Left ventricle myocardium superior (tissue), 1 donor: ENCODE measurements around the gene GTF3C1. TPM values are rescaled to one million over a fixed set of nuclear protein-coding genes. Genes with fewer than 3 reads are reported as not detected.
A peak's percentile ranks its signal among the peaks of the same experiment; 100 is the strongest.
"Not testable (repeated sequence)": the region's sequence is repeated elsewhere in the genome, so short reads cannot be mapped to it uniquely, and the experiment has no call there.

Source experiments
- ATAC-seq: fragments of 200-7000 bp; cut with Tn5 transposase; one replicate; pipeline ENCODE4 v1.9.1; 2020; ENCODE audit warnings: mild to moderate bottlenecking, moderate library complexity
- DNase-seq: peaks from one replicate; pipeline ENCODE4 v3.0.0-alpha.2; 2020
- intact Hi-C: fragments of 100-400 bp; cut with micrococcal nuclease; formaldehyde crosslinking; loops from one replicate; pipeline ENCODE4 v1.11.0; 2022
- long read RNA-seq: library from polyadenylated mRNA; unstranded; transcript quantifications from one replicate; pipeline ENCODE4 v2.0.0, GENCODE V29; 2021
- total RNA-seq: library from RNA; stranded (reverse); fragmentation: NEBNext Ultra II Directional; extraction: Animal tissue kit (Norgen Biotek cat#: 25700); gene quantifications from one replicate; pipeline ENCODE4 v1.2.1, GENCODE V29; 2021
- donor health status: DM: no; HTN: yes; CAD: no; lungs with severe emphysema.

The GTF3C1 gene
- 56.4 TPM for total RNA-seq
- long read RNA-seq, full-length matches to known transcripts = 9 of 55 reads
- long read RNA-seq, partial matches to known transcripts = 41 of 55 reads
- long read RNA-seq, other reads (novel, unspliced or antisense) = 5 of 55 reads

- DNase-seq (peak; percentile 100), ATAC-seq (peak; percentile 99)
- intact Hi-C loops = no loop called here
Measured at GRCh38 chr16:27549746-27550581, at the start of gene GTF3C1, which contains the start of gene KATNIP. Gene GTF3C1 (minus strand): TSS chr16:27549913. CDS start chr16:27549890, 23 bp downstream. Gene KATNIP (plus strand): TSS chr16:27550144. CDS start chr16:27550171, 27 bp downstream.

GRCh38 chr16:27598931-27599565, 49.3 kb upstream of the GTF3C1 start:
- DNase-seq (no peak), ATAC-seq (no peak)
- intact Hi-C loops = no loop called here

- intact Hi-C loops = no loop called here
- ATAC-seq (no peak), DNase-seq (no peak)
Measured at GRCh38 chr16:27598220-27598619, 48.5 kb upstream of the GTF3C1 start.

- DNase-seq = no peak
- intact Hi-C loops = no loop called here
- no peak for ATAC-seq
Measured at GRCh38 chr16:27597361-27597760, 47.6 kb upstream of the GTF3C1 start.

- ATAC-seq = no peak
- intact Hi-C loops = no loop called here
Measured at GRCh38 chr16:27596411-27596810, 46.7 kb upstream of the GTF3C1 start.

GRCh38 chr16:27595993-27596392, 46.3 kb upstream of the GTF3C1 start:
- DNase-seq = no peak
- intact Hi-C loops = no loop called here
- ATAC-seq = no peak

More at GRCh38 chr16:27596411-27596810, 46.7 kb upstream of the GTF3C1 start:
- no peak for DNase-seq

- intact Hi-C loops = no loop called here
- no peak for DNase-seq
- ATAC-seq = no peak
Measured at GRCh38 chr16:27595475-27595874, 45.8 kb upstream of the GTF3C1 start.

- ATAC-seq (no peak), DNase-seq (no peak)
- intact Hi-C loops = no loop called here
Measured at GRCh38 chr16:27591837-27592236, 42.1 kb upstream of the GTF3C1 start.

GRCh38 chr16:27588057-27588456, 38.3 kb upstream of the GTF3C1 start:
- ATAC-seq (no peak), DNase-seq (no peak)
- intact Hi-C loops = no loop called here

GRCh38 chr16:27586711-27587110, 37.0 kb upstream of the GTF3C1 start:
- DNase-seq (no peak), ATAC-seq (no peak)
- intact Hi-C loops = no loop called here

GRCh38 chr16:27585200-27585599, 35.5 kb upstream of the GTF3C1 start:
- DNase-seq (no peak), ATAC-seq (no peak)
- intact Hi-C loops = no loop called here

- DNase-seq (no peak), ATAC-seq (no peak)
- intact Hi-C loops = no loop called here
Measured at GRCh38 chr16:27583634-27584033, 33.9 kb upstream of the GTF3C1 start.

- ATAC-seq (no peak), DNase-seq (no peak)
- intact Hi-C loops = no loop called here
Measured at GRCh38 chr16:27582883-27583282, 33.2 kb upstream of the GTF3C1 start.

- no peak for DNase-seq
- intact Hi-C loops = no loop called here
- no peak for ATAC-seq
Measured at GRCh38 chr16:27579087-27579980, 29.6 kb upstream of the GTF3C1 start.

- ATAC-seq = no peak
- no peak for DNase-seq
- intact Hi-C loops = no loop called here
Measured at GRCh38 chr16:27576729-27577128, 27.0 kb upstream of the GTF3C1 start.

GRCh38 chr16:27572711-27573110, 23.0 kb upstream of the GTF3C1 start:
- peak; percentile 44 for DNase-seq
- intact Hi-C loops = no loop called here
- peak; percentile 69 for ATAC-seq

- DNase-seq (no peak), ATAC-seq (peak; percentile 13)
- intact Hi-C loops = no loop called here
Measured at GRCh38 chr16:27571433-27572326, 22.0 kb upstream of the GTF3C1 start.

GRCh38 chr16:27570986-27571385, 21.3 kb upstream of the GTF3C1 start:
- intact Hi-C loops, ATAC-seq, DNase-seq: not testable (repeated sequence)
